ENCODE measurements around the gene PPP2CA.

GRCh38 chr5:134223406-134224248 is 2.2 kb downstream of the PPP2CA start:
- no peak for TF ChIP-seq CTCF (IDR thresholded peaks at IDR 0.05)
- TF ChIP-seq ZFX (IDR thresholded peaks at IDR 0.05; ENCODE audit: borderline replicate concordance): no peak

Data from 22Rv1 (cell line).